ENCODE data around the gene PCGF2. TPM values are rescaled to one million over a fixed set of nuclear protein-coding genes. Genes with fewer than 3 reads are reported as not detected.

The PCGF2 gene
- total RNA-seq, 1 donor from 2014 or later = 79.4 TPM

DNA sequence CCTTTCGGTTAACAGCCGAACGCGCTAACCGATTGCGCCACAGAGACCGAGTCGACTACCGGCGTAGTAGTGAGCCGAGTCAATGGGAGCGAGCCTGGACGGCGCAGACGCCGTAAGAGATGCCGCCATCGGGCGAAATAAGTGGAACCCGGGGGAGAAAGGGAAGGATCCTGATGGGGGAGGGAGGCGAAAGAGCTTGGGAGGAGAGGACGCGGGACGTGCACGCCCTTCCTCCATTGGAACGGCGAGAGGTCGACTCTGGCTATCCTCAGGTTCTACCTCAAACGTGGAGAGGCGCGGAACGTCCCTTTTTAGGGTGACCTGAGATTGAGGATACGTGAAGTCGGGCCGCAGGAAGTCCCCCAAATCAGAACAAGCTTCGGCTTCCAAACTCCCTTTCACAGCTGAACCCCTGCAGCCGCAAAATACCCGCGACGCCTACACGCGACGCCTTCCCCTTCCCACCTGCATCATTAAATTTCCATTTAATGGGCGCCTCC lies 3.7 kb upstream of the PCGF2 start:
- H3K4me3 Mint-ChIP-seq (ENCODE audit: unreplicated experiment) = peak overlapping the region; percentile 98
- peaks cover 20% of the 10 kb centered on the region for H3K36me3 Mint-ChIP-seq (ENCODE audit: low read depth, unreplicated experiment)
- DNase-seq (ENCODE audit: low spot score) = peak; percentile 85
- TF ChIP-seq CTCF (IDR thresholded peaks at IDR 0.05; ENCODE audit: unreplicated experiment) = no peak
- H3K9me3 Mint-ChIP-seq (ENCODE audit: unreplicated experiment) = no peaks in the 10 kb centered on the region
- peaks cover 12% of the 10 kb centered on the region for H3K27me3 Mint-ChIP-seq (ENCODE audit: unreplicated experiment)
- peaks cover 36% of the 10 kb centered on the region for H3K4me1 Mint-ChIP-seq (ENCODE audit: unreplicated experiment)
- H3K27ac Mint-ChIP-seq (ENCODE audit: unreplicated experiment) = peak overlapping the region; percentile 96

DNA sequence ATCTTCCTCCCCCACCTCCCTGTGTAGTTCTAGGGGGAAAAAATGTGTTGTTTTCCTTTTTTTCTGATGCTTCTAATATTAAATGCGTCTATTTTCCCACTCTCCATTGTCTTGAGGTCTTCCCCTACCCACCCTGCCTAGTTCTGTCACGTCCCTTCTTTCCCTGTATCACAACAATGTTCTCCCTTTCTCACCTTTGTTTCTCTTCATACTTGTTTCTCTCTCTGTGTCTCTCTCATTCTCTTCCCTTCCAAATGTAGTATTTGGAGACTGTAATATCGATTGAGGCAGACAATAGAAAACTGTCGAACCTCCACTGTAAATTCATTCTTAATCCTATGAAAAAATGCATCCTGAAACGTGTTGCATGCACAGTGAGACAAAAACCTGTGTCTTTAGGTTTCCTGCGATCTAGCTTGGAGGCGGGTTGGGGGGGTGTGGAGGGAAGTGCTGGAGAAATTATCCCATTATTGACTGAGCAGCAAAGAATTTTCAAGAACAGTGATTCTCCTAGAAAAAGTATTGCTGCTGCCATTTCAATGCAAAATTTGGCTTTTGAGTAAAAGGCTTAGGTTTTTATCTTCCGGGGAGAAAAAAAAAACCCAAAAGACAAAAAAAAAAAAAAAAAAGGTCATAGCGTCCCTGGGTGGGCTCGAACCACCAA lies 3.1 kb upstream of the PCGF2 start:
- H3K27me3 Mint-ChIP-seq (ENCODE audit: unreplicated experiment) = peaks cover 15% of the 10 kb centered on the region
- H3K4me3 Mint-ChIP-seq (ENCODE audit: unreplicated experiment) = peak overlapping the region; percentile 98
- peaks cover 22% of the 10 kb centered on the region for H3K36me3 Mint-ChIP-seq (ENCODE audit: low read depth, unreplicated experiment)
- no peak for TF ChIP-seq CTCF (IDR thresholded peaks at IDR 0.05; ENCODE audit: unreplicated experiment)
- no peaks in the 10 kb centered on the region for H3K9me3 Mint-ChIP-seq (ENCODE audit: unreplicated experiment)
- peak overlapping the region; percentile 96 for H3K27ac Mint-ChIP-seq (ENCODE audit: unreplicated experiment)
- peaks cover 42% of the 10 kb centered on the region for H3K4me1 Mint-ChIP-seq (ENCODE audit: unreplicated experiment)
- DNase-seq (ENCODE audit: low spot score) = no peak

- peaks cover 21% of the 10 kb centered on the region for H3K36me3 Mint-ChIP-seq (ENCODE audit: low read depth, unreplicated experiment)
- no peaks in the 10 kb centered on the region for H3K9me3 Mint-ChIP-seq (ENCODE audit: unreplicated experiment)
- no peak for TF ChIP-seq CTCF (IDR thresholded peaks at IDR 0.05; ENCODE audit: unreplicated experiment)
- peaks cover 15% of the 10 kb centered on the region for H3K27me3 Mint-ChIP-seq (ENCODE audit: unreplicated experiment)
- peak overlapping the region; percentile 98 for H3K4me3 Mint-ChIP-seq (ENCODE audit: unreplicated experiment)
- DNase-seq (ENCODE audit: low spot score) = no peak
- peaks cover 49% of the 10 kb centered on the region for H3K4me1 Mint-ChIP-seq (ENCODE audit: unreplicated experiment)
- H3K27ac Mint-ChIP-seq (ENCODE audit: unreplicated experiment) = peak overlapping the region; percentile 44
Observed at GRCh38 chr17:38750312-38751121, 2.4 kb upstream of the PCGF2 start.

DNA sequence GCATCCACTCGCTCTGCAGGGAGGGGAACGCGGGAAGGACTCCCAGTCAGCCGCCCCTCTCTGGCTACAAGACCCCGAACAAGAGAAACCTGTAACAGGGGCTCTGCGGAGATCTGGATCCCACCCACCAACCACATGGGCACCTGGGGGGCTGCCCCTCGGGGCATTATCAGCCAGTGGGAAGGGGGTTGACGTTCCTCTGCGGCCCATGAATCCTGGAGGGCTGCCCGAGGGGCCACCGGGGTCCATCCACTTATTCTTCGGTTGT lies 1.8 kb upstream of the PCGF2 start:
- Mint-ChIP-seq H3K4me1 (ENCODE audit: unreplicated experiment) (peaks cover 50% of the 10 kb centered on the region), H3K9me3 (ENCODE audit: unreplicated experiment) (no peaks in the 10 kb centered on the region), H3K36me3 (ENCODE audit: low read depth, unreplicated experiment) (peaks cover 21% of the 10 kb centered on the region), H3K27ac (ENCODE audit: unreplicated experiment) (no peak overlapping the region), H3K27me3 (ENCODE audit: unreplicated experiment) (peaks cover 15% of the 10 kb centered on the region), H3K4me3 (ENCODE audit: unreplicated experiment) (peak overlapping the region; percentile 98)
- no peak for TF ChIP-seq CTCF (IDR thresholded peaks at IDR 0.05; ENCODE audit: unreplicated experiment)
- DNase-seq (ENCODE audit: low spot score) = no peak

Data from endothelial cell (in vitro differentiated cells).